GM21737 (cell line): ENCODE results near the gene UQCR10.
"Not testable (repeated sequence)": the region's sequence is repeated elsewhere in the genome, so short reads cannot be mapped to it uniquely, and the experiment has no call there.

ENCODE experiments used
- ATAC-seq: cut with Tn5 transposase; IDR thresholded peaks from one replicate; pipeline ENCODE4 v1.9.1; 2021; ENCODE audit warnings: mild to moderate bottlenecking, moderate library complexity; ENCODE audit not compliant: unreplicated experiment

UQCR10 gene

GRCh38 chr22:29735416-29735815 is 31.8 kb upstream of the UQCR10 start:
- no peak for ATAC-seq

DNA sequence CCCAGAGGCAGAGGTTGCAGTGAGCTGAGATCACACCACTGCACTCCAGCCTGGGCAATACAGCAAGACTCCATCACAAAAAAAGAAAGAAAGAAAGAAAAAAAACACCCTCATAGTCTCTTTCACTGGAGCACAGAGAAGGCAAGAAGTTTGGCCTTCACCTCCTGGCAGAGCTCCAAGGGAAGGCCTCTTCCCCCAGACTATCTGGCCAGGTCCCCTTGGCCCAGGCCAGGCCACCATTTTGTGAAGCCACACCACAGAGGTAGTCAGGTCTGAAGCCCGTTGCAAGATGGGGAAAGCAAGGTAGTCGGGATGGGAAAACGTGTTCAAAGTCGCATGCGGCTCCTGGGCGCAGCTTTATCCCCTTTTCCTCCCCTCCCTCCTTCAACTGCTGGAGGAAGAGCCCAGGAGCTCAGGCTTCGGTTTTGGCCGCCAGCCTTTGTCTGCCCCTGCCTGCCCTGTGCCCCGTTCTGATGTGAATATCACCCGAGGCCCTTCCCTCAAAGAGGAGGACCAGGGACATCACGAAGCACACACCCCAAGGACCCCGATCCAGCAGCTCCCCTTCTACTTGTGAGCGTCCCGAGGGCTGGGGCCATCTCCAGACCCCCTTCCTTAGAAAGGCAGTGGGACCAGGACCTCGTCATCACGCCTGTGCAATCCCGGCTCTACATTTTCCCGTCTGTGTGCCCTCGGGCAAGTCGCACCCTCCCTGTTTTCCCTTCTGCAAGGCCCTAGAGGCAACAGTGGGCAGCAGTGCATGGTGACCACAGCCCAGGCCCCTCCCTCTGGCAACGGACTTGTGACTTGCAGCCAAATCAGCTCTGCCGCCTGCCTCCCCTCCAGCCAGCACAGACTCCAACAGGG is 29.7 kb upstream of the UQCR10 start:
- ATAC-seq, result no peak

DNA sequence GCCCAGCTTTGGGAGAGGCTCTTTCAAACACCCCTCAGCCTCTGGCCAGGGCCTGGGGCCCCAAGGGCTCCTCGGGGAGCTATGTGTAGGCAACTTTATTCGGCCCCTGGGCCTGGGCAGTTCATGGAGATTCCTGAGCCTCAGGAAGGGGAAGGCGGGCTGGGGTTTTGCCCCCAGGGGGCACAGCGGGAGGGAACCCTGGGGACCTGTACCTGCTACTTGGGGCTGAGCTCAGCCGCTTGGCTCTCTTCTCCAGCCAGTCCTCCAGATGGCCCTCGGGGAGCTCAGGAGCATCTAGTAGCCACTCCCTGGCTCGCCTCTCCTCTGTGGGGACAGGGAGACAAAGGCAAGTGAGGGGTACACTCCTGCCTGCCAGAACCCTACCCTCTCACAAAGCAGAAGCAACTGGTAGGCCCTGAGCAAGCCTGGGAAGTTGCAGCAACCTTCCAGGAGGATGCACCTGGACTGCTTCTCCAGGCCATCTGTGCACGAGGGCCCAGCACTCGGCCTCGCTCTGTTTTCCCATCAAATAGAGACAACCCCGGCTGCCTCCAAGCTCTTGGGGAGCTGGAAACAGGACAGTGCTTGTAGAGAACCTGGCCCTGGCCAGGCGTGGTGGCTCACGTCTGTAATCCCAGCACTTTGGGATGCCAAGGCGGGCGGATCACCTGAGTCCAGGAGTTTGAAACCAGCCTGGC is 28.9 kb upstream of the UQCR10 start:
- ATAC-seq, result no peak

DNA sequence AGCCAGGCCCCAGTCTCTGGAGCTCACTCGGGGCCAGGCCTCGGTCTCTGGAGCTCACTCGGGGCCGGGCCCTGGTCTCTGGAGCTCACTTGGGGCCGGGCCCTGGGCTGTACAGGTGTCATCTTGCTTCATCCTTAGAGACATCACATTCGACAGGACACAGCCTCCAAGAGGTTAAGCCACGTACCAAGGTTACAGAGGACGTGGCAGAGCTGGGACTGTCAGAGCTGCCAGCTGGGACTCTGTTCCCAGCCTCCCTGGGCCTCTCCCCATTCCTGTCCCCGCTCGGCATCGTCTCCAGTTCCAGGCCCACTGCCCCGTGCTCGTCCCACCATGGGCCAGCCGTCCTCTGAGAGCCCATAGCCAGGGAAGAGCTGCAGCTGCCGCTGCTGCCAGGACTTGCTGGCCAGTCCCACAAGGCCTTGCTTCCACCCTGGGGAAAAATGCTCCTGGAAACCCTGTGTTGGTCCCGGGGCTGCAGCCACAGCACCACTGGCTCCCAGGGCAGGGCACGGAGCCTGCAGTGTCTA is 27.8 kb upstream of the UQCR10 start:
- no peak for ATAC-seq

GRCh38 chr22:29740216-29740615 is 27.0 kb upstream of the UQCR10 start:
- ATAC-seq, result no peak

GRCh38 chr22:29741926-29742325 is 25.2 kb upstream of the UQCR10 start:
- no peak for ATAC-seq

- no peak for ATAC-seq
Observed at GRCh38 chr22:29742326-29742725, 24.8 kb upstream of the UQCR10 start.

GRCh38 chr22:29744902-29745301 is 22.3 kb upstream of the UQCR10 start:
- no peak for ATAC-seq

DNA sequence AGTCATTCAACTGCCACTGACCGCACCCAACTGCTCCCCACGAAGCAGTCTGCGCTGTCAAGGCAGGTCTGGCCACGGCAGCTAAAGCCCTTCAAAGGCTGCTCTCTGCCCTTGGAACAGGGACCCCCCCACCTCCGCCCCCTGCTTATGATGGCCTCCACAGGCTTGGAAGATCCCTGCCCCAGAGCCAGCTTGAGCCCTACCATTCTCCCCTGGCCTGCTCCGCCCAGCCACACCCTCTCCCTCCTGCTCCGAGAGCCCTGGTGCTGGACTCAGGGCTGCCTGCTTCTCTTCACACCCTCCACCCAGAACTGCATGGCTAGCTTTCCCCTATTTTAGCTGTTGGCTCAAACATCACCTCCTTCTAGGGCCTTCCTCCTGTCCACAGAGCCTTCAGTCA is 19.3 kb upstream of the UQCR10 start:
- no peak for ATAC-seq

- no peak for ATAC-seq
Observed at GRCh38 chr22:29748248-29748893, 18.8 kb upstream of the UQCR10 start.

- ATAC-seq, result no peak
Observed at GRCh38 chr22:29750029-29750428, 17.1 kb upstream of the UQCR10 start.

GRCh38 chr22:29750559-29751538 is 16.3 kb upstream of the UQCR10 start:
- ATAC-seq, result no peak

DNA sequence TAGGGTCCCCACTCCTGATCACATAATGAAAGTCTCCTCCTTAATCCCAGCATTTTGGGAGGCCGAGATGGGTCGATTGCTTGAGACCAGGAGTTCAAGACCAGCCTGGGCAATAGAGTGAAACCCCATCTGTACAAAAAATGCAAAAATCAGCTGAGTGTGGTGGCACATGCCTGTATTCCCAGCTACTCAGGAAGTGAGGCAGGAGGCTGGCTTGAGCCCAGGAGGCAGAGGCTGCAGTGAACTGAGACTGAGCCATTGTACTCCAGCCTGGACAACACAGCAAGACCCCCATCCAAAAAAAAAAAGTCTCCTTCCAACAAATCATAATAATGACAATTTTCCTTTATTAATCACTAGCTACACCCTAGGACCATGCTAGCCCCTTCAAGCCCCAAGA is 15.5 kb upstream of the UQCR10 start:
- ATAC-seq, result no peak

DNA sequence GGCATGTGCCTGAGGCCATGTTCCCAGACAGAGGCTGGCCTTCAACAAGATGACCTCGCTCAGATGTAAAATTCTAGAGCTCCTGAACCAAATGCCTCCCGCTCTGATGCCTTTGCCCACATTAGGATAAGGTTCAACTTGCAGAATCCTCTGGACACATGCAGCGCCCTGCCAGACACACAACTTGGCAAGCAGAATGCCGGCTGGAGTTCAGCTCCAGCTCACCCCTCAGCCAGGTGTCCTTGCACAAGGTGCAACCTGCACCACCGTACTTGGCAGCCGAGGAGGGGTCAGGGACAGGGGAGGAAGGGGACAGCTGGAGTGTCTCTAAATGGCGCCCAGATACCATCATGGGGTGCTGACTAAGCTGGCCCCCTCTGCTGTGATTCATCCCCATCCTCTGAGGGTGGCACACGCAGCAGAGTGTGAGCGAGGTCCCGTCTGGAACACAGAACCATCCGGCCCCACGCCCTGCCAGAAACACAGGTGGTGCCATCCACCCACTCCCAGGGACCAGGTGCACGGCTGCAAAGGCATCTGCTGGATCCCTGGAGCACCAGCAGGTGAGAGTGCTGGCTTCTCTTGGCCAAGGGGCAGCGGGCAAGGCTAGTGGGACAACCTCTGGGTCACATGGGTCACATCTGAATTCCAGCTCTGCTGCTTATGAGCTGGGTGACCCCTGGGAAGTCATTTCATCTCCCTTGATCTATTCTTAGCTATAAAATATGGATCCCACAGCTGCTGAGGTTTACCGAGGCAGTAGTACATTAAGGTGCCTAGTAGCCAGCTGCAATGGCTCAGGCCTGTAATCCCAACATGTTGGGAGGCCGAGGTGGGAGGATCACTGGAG is 13.1 kb upstream of the UQCR10 start:
- no peak for ATAC-seq

DNA sequence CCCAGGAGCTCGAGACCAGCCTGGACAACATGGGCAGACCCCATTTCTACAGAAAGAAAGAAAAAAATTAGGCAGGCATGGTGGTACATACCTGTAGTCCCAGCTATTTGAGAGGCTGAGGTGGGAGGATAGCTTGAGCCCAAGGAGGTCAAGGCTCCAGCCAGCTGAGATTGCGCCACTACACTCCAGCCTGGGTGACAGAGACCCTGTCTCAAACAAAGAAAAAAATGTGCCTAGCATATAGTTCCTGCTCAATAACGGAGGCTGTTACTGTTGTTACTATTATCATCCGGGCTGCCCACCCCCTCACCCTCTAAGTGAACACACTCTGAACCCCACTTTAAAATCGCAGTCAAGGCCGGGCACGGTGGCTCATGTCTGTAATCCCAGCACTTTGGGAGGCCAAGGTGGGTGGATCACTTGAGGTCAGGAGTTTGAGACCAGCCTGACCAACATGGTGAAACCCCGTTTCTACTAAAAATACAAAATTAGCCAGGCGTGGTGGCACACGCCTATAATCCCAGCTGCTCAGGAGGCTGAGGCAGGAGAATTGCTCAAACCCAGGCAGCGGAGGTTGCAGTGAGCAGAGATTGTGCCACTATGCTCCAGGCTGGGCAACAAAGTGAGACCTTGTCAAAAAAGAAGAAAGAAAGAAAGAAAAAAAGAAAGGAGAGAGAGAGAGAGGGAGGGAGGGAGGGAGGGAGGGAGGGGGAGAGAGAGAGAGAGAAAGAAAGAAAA is 12.3 kb upstream of the UQCR10 start:
- ATAC-seq, result not testable (repeated sequence)

GRCh38 chr22:29755889-29756288 is 11.3 kb upstream of the UQCR10 start:
- ATAC-seq, result no peak

DNA sequence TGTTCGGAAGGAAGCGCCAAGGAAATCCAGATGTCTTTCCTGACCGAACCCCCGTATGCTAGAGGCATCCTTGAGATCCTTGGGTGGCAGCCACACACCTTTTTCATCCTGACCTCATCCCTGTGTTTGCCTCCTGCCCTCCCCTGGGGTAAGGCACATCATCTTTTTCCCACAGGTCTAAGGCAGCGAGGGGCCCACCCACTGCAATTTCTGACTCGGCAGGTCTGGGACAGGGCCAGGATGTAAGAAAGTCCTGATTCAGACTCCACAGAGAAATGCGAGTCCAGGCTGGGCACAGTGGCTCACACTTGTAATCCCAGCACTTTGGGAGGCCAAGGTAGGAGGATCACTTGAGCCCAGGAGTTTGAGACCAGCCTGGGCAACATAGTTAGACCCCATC is 10.8 kb upstream of the UQCR10 start:
- no peak for ATAC-seq

DNA sequence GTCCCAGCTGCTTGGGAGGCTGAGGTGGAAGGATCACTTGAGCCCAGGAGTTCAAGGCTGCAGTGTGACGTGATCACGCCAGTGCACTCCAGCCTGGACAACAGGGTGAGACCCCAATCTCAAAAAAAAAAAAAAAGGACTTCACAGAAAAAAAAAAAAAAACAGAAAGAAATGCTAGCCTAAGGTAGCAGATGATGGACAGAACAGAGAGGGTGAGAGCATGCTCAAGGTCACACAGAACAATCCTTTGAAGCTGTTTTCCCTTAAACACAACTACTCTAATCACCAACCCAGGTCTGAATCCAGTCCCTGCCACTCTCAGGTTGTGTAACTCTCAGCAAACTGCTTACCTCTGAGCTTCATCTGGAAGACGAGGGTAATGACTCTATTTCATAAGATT is 10.1 kb upstream of the UQCR10 start:
- no peak for ATAC-seq
